PFSK-1 (cell line): ENCODE measurements around the gene C22orf15.

Source experiments
- FOXP2 ChIP-seq: optimal IDR thresholded peaks from 2 replicates; pipeline ENCODE3; 2011; ENCODE audit warnings: borderline replicate concordance, control low read depth, inconsistent platforms; ENCODE audit not compliant: insufficient read depth; ENCODE audit errors: extremely low read length, extremely low read depth
- POLR2AphosphoS5 ChIP-seq: IDR thresholded peaks from 2 replicates; pipeline ENCODE4 v1.6.1; 2012; ENCODE audit warnings: low read depth, mild to moderate bottlenecking, control low read depth, low read length, moderate library complexity
- SIN3A ChIP-seq: IDR thresholded peaks from 2 replicates; pipeline ENCODE4 v1.6.1; 2012; ENCODE audit warnings: mild to moderate bottlenecking, low read length, moderate library complexity, borderline replicate concordance; ENCODE audit not compliant: insufficient read depth
- TAF1 ChIP-seq: IDR thresholded peaks from 2 replicates; pipeline ENCODE4 v1.6.1; 2012; ENCODE audit warnings: low read length, control low read depth, borderline replicate concordance; ENCODE audit not compliant: insufficient read depth
- TF ChIP-seq, protein P1 (sequence below), 2 experiments: IDR thresholded peaks; 2 replicates each; pipeline versions ENCODE4 v1.6.1 to v1.8.0; 2011 to 2012; ENCODE audit warnings: low read depth in 2 of 2, low read length in 2 of 2, control low read depth in 1 of 2, inconsistent platforms in 1 of 2, mild to moderate bottlenecking in 1 of 2, moderate library complexity in 1 of 2; ENCODE audit not compliant: insufficient read depth in 1 of 2

Gene C22orf15

DNA sequence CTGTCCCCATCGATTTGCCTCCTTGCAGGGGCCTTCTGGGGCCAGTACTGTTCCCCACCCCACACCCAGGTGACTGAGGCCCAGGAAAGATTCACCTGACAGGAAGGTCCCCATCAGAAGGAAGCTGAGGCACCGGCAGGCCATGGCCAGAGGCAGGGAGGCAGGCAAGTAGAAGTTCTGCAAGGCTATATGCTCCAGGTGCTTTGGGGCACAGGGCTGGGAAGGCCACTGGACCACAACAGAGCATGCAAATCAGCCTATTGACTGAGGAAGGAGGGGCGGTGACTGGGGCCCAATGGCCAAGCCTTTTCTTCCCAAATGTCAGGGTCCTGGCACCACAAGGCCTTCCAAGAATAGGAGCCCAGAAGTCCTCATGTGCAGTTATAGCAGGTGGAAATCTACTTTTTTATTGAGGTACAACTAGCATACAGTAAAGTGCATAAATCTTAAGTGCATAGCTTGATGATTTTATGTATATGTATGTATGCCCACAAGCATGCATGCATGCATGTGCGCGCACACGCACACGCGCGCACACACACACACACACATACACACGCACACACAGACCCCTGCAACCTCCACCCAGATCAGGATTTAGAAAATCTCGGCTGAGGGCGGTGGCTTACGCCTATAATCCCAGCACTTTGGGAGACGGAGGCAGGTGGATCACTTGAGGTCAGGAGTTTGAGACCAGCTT is 8.4 kb upstream of the C22orf15 start, which contains the start of gene VPREB3:
Gene VPREB3, minus strand, starts transcription at position 206 of the 700 bp plus-strand sequence. Its CDS starts 62 bp downstream, at position 144.
- TF ChIP-seq SIN3A, result no peak
- TF ChIP-seq, protein P1, sequence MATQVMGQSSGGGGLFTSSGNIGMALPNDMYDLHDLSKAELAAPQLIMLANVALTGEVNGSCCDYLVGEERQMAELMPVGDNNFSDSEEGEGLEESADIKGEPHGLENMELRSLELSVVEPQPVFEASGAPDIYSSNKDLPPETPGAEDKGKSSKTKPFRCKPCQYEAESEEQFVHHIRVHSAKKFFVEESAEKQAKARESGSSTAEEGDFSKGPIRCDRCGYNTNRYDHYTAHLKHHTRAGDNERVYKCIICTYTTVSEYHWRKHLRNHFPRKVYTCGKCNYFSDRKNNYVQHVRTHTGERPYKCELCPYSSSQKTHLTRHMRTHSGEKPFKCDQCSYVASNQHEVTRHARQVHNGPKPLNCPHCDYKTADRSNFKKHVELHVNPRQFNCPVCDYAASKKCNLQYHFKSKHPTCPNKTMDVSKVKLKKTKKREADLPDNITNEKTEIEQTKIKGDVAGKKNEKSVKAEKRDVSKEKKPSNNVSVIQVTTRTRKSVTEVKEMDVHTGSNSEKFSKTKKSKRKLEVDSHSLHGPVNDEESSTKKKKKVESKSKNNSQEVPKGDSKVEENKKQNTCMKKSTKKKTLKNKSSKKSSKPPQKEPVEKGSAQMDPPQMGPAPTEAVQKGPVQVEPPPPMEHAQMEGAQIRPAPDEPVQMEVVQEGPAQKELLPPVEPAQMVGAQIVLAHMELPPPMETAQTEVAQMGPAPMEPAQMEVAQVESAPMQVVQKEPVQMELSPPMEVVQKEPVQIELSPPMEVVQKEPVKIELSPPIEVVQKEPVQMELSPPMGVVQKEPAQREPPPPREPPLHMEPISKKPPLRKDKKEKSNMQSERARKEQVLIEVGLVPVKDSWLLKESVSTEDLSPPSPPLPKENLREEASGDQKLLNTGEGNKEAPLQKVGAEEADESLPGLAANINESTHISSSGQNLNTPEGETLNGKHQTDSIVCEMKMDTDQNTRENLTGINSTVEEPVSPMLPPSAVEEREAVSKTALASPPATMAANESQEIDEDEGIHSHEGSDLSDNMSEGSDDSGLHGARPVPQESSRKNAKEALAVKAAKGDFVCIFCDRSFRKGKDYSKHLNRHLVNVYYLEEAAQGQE (IDR thresholded peaks at IDR 0.05; ENCODE audit: insufficient read depth in 1 of 2, low read depth in 2 of 2, low read length in 2 of 2), result no peak
- TF ChIP-seq TAF1, result no peak
- TF ChIP-seq FOXP2, result no peak
- no peak for TF ChIP-seq POLR2AphosphoS5

DNA sequence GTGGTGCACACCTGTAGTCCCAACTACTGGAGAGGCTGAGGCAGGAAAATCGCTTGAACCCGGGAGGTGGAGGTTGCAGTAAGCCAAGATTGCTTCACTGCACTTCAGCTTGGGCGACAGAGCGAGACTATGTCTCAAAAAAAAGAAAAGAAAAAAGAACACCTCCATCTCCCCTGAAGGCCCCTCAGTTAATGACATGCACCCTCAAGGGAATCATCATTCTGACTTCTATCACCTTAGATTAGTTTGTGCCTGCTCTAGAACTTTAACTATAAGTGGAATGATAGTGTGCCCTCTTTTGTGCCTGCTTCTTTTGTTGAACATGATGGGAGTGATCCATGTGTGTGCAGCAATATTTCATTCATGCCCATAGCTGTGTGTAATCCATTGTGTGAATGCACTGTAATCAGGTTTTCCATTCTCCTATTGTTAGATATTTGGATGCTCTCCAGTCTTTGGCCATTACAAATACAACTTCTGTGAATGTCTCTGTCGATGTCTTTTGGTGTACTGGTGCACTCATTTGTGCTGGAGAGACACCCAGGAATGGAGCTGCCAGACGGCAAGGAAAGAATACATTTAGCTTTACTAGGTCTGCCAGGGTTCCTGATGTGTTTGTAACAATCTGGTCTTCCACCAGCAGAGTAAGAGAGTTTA is 7.7 kb upstream of the C22orf15 start:
- TF ChIP-seq, protein P1 (IDR thresholded peaks at IDR 0.05; ENCODE audit: insufficient read depth in 1 of 2, low read depth in 2 of 2, low read length in 2 of 2), result no peak
- TF ChIP-seq SIN3A (no peak), POLR2AphosphoS5 (no peak), FOXP2 (no peak), TAF1 (no peak)

DNA sequence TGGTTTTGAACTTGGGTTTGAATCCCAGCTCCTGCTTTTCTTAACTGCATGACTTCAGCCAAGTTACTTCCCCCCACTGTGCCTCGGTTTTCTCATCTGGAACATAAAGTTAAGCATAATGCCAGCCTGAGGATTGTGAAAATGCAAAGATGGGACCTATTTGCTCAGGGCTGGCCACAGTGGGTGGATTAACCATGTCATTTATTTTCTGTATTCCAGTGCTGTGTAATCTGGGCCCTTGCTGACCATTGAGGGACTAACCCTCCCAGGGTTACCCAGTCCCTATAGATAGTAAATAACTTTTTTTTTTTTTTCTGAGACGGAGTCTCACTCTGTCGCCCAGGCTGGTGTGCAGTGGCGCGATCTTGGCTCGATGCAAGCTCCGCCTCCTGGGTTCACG is 7.1 kb upstream of the C22orf15 start:
- no peak for TF ChIP-seq TAF1
- TF ChIP-seq SIN3A, result no peak
- TF ChIP-seq, protein P1 (IDR thresholded peaks at IDR 0.05; ENCODE audit: insufficient read depth in 1 of 2, low read depth in 2 of 2, low read length in 2 of 2), result no peak
- TF ChIP-seq FOXP2, result no peak
- TF ChIP-seq POLR2AphosphoS5, result no peak

DNA sequence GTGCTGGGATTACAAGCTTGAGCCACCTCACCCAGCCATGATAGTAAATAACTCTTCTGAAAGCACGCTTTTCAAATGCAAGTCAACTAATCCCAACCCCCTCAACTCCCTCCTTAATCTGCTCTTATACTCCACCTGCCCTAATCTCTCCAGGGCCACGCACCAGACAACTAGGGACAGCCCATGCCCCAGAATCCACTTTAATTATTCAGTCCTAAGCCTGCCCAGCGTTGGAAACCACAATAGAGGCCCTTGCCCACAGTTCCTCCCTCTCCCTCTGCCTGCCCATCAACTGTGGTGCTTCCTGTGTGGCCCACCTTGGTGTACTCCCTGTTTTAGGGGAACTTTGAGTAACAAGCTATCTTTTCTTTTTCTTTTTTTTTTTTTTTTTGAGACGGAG is 5.9 kb upstream of the C22orf15 start:
- TF ChIP-seq POLR2AphosphoS5, result no peak
- TF ChIP-seq TAF1, result no peak
- TF ChIP-seq, protein P1 (IDR thresholded peaks at IDR 0.05; ENCODE audit: insufficient read depth in 1 of 2, low read depth in 2 of 2, low read length in 2 of 2), result no peak
- TF ChIP-seq SIN3A, result no peak
- TF ChIP-seq FOXP2, result no peak
